Neural cell (in vitro differentiated cells): ENCODE data around the gene TINAGL1. TPM values are rescaled to one million over a fixed set of nuclear protein-coding genes. Genes with fewer than 3 reads are reported as not detected.

Experiments used
- H2AFZ ChIP-seq: fragments of 200-600, 300-800 bp; sonication (generic), shearing (Covaris generic); 2 replicates; pipeline ENCODE4 v1.6.0; 2014; ENCODE audit warnings: low read depth, mild to moderate bottlenecking, antibody characterized with exemption, low read length, moderate library complexity
- H3F3A ChIP-seq: fragments of 200-600 bp; shearing (Covaris generic); 2 replicates; pipeline ENCODE4 v1.6.1; 2016; ENCODE audit warnings: mild to moderate bottlenecking, moderate library complexity, mixed read lengths, antibody characterized with exemption, low read length; ENCODE audit not compliant: insufficient read depth, poor library complexity, severe bottlenecking
- H3K27ac ChIP-seq: fragments of 200-600, 300-800 bp; sonication (generic), shearing (Covaris generic); 2 replicates; pipeline ENCODE4 v1.5.1; 2014; ENCODE audit warnings: mild to moderate bottlenecking, low read length, moderate library complexity
- H3K27me3 ChIP-seq: fragments of 300-800, 200-600 bp; sonication (generic), shearing (Covaris generic); 2 replicates; pipeline ENCODE4 v1.6.0; 2014; ENCODE audit warnings: mild to moderate bottlenecking, low read depth, low read length, moderate library complexity; ENCODE audit not compliant: insufficient read depth
- H3K36me3 ChIP-seq: fragments of 300-800, 200-600 bp; sonication (generic), shearing (Covaris generic); 2 replicates; pipeline ENCODE4 v1.5.1; 2014; ENCODE audit warnings: mild to moderate bottlenecking, antibody characterized with exemption, low read length, moderate library complexity; ENCODE audit not compliant: insufficient read depth
- H3K4me2 ChIP-seq: fragments of 300-800, 200-600 bp; sonication (generic), shearing (Covaris generic); 2 replicates; pipeline ENCODE4 v1.6.0; 2014; ENCODE audit warnings: mild to moderate bottlenecking, low read length
- H3K4me3 ChIP-seq: fragments of 300-800, 200-600 bp; sonication (generic), shearing (Covaris generic); 2 replicates; pipeline ENCODE4 v1.5.1; 2014; ENCODE audit warnings: mild to moderate bottlenecking, low read length, moderate library complexity
- H3K79me2 ChIP-seq: fragments of 200-600 bp; shearing (Covaris generic); replicated peaks from 2 replicates; pipeline ENCODE4 v1.6.0; 2014; ENCODE audit warnings: mild to moderate bottlenecking, low read length, moderate library complexity; ENCODE audit not compliant: insufficient read depth
- H3K9ac ChIP-seq: fragments of 300-800, 200-600 bp; sonication (generic), shearing (Covaris generic); 2 replicates; pipeline ENCODE4 v1.6.1; 2016; ENCODE audit warnings: mild to moderate bottlenecking, low read length, mixed read lengths
- H3K9me2 ChIP-seq: fragments of 200-600 bp; shearing (Covaris generic); 2 replicates; pipeline ENCODE4 v1.6.1; 2016; ENCODE audit warnings: mild to moderate bottlenecking, low read length, mixed read lengths; ENCODE audit not compliant: insufficient read depth
- H3K9me3 ChIP-seq: fragments of 200-600, 300-800 bp; sonication (generic), shearing (Covaris generic); 2 replicates; pipeline ENCODE4 v1.6.1; 2016; ENCODE audit warnings: mild to moderate bottlenecking, mixed run types, low read length, moderate library complexity, mixed read lengths
- H4K20me1 ChIP-seq: fragments of 200-600 bp; shearing (Covaris generic); 2 replicates; pipeline ENCODE4 v1.6.1; 2016; ENCODE audit warnings: mild to moderate bottlenecking, mixed run types; ENCODE audit not compliant: insufficient read depth
- CTCF ChIP-seq: fragments of 450-650 bp; IDR thresholded peaks from 2 replicates; pipeline ENCODE4 v1.5.1; 2014; ENCODE audit warnings: antibody characterized with exemption, mild to moderate bottlenecking, moderate library complexity; ENCODE audit not compliant: poor library complexity, severe bottlenecking
- EP300 ChIP-seq: fragments of 450-650 bp; conservative IDR thresholded peaks from 2 replicates; pipeline ENCODE4 v1.6.1; 2014; ENCODE audit warnings: antibody characterized with exemption, mild to moderate bottlenecking, moderate library complexity; ENCODE audit not compliant: poor library complexity, severe bottlenecking
- EZH2 ChIP-seq: fragments of 200-600, 300-800 bp; shearing (Covaris generic), sonication (generic); IDR thresholded peaks from 2 replicates; pipeline ENCODE4 v1.6.1; 2014; ENCODE audit warnings: antibody characterized with exemption, low read length, borderline replicate concordance, mild to moderate bottlenecking; ENCODE audit not compliant: insufficient read depth, poor library complexity, severe bottlenecking
- MXI1 ChIP-seq: fragments of 450-650 bp; conservative IDR thresholded peaks from 2 replicates; pipeline ENCODE4 v1.6.1; 2014; ENCODE audit warnings: antibody characterized with exemption, mild to moderate bottlenecking; ENCODE audit not compliant: poor library complexity, severe bottlenecking
- RAD21 ChIP-seq: fragments of 450-650 bp; conservative IDR thresholded peaks from 2 replicates; pipeline ENCODE4 v1.6.1; 2014; ENCODE audit warnings: antibody characterized with exemption, mild to moderate bottlenecking, moderate library complexity
- REST ChIP-seq: IDR thresholded peaks from 2 replicates; pipeline ENCODE4 v1.6.1; 2012; ENCODE audit warnings: borderline replicate concordance
- SMC3 ChIP-seq: fragments of 450-650 bp; conservative IDR thresholded peaks from 2 replicates; pipeline ENCODE4 v1.6.1; 2014; ENCODE audit warnings: antibody characterized with exemption, mild to moderate bottlenecking, moderate library complexity; ENCODE audit not compliant: poor library complexity
- TAF1 ChIP-seq: IDR thresholded peaks from 2 replicates; pipeline ENCODE4 v1.6.1; 2012; ENCODE audit warnings: low read depth
- polyA plus RNA-seq: library from polyadenylated mRNA; depleted of rRNA; stranded (reverse); fragments of >200 nt; gene quantifications from 2 replicates; pipeline ENCODE4 v1.2.3, GENCODE V29; 2014

TINAGL1 gene
- polyA plus RNA-seq, 1 donor from 2014 or later: not detected

GRCh38 chr1:31548907-31549808 lies 27.2 kb upstream of the TINAGL1 start:
- H3K4me2 ChIP-seq: no peak overlapping the region
- peak overlapping the region; percentile 35 for H3K9ac ChIP-seq
- H3K79me2 ChIP-seq: no peaks in the 10 kb centered on the region

GRCh38 chr1:31549809-31550620 lies 26.3 kb upstream of the TINAGL1 start:
- H3K4me3 ChIP-seq: peak overlapping the region; percentile 51
- TF ChIP-seq REST (no peak), MXI1 (no peak), TAF1 (no peak)
- no peaks in the 10 kb centered on the region for H3K36me3 ChIP-seq
- no peaks in the 10 kb centered on the region for H4K20me1 ChIP-seq
- H3K9me3 ChIP-seq: no peaks in the 10 kb centered on the region
- no peaks in the 10 kb centered on the region for H3K79me2 ChIP-seq
- no peak overlapping the region for H3K4me2 ChIP-seq
- H3K27me3 ChIP-seq: no peaks in the 10 kb centered on the region
- H3F3A ChIP-seq: no peaks in the 10 kb centered on the region
- no peak overlapping the region for H3K27ac ChIP-seq
- H3K9ac ChIP-seq: no peak overlapping the region
- H2AFZ ChIP-seq: no peak overlapping the region
- H3K9me2 ChIP-seq: no peaks in the 10 kb centered on the region

More at GRCh38 chr1:31548907-31549808, 27.2 kb upstream of the TINAGL1 start:
- no peaks in the 10 kb centered on the region for H3K36me3 ChIP-seq
- no peaks in the 10 kb centered on the region for H3F3A ChIP-seq
- peak overlapping the region; percentile 20 for H3K27ac ChIP-seq
- H3K9me2 ChIP-seq: no peaks in the 10 kb centered on the region
- TF ChIP-seq EZH2 (no peak), TAF1 (peak; percentile 1), CTCF (peak; percentile 97), EP300 (no peak), MXI1 (peak; percentile 82), SMC3 (peak; percentile 90), RAD21 (peak; percentile 95)
- no peaks in the 10 kb centered on the region for H3K9me3 ChIP-seq
- H2AFZ ChIP-seq: no peak overlapping the region
- H4K20me1 ChIP-seq: no peaks in the 10 kb centered on the region
- H3K4me3 ChIP-seq: peak overlapping the region; percentile 51
- no peaks in the 10 kb centered on the region for H3K27me3 ChIP-seq
